T-helper 17 cell (primary cell): ENCODE data around the gene QRSL1. TPM values are rescaled to one million over a fixed set of nuclear protein-coding genes. Genes with fewer than 3 reads are reported as not detected.
"Not testable (repeated sequence)": the region's sequence is repeated elsewhere in the genome, so short reads cannot be mapped to it uniquely, and the experiment has no call there.

Experiments used
- ATAC-seq: fragments of 150-1000 bp; cut with Tn5 transposase; 2 replicates; pipeline ENCODE4 v1.10.0; 2021; ENCODE audit warnings: mild to moderate bottlenecking, moderate library complexity
- DNase-seq, 3 donors: peaks; one replicate each; pipeline versions ENCODE4 v3.0.0 to v3.0.0-alpha.2; 2020 to 2021
- H3K9me3 ChIP-seq: one replicate; pipeline ENCODE4 v1.7.0; 2013; ENCODE audit warnings: low read length, mild to moderate bottlenecking; ENCODE audit not compliant: control insufficient read depth, poor library complexity, severe bottlenecking
- H3K27ac Mint-ChIP-seq: one replicate; pipeline ENCODE4 v1.8.0; 2022; ENCODE audit warnings: mild to moderate bottlenecking, moderate library complexity, mixed read lengths
- H3K27me3 Mint-ChIP-seq: one replicate; pipeline ENCODE4 v1.8.0; 2022; ENCODE audit warnings: mixed read lengths
- H3K36me3 Mint-ChIP-seq: one replicate; pipeline ENCODE4 v1.8.0; 2022; ENCODE audit warnings: low read depth, mixed read lengths
- H3K4me1 Mint-ChIP-seq: one replicate; pipeline ENCODE4 v1.8.0; 2022; ENCODE audit warnings: mild to moderate bottlenecking, mixed read lengths
- H3K4me3 Mint-ChIP-seq: one replicate; pipeline ENCODE4 v1.8.0; 2022; ENCODE audit warnings: mild to moderate bottlenecking, moderate library complexity, mixed read lengths
- total RNA-seq, 4 donors: library from RNA in 2 of 4; stranded (reverse) in 2 of 4; gene quantifications; one replicate each; pipeline ENCODE4 v1.2.3 and lab custom pipeline; 2022 to 2026

Gene QRSL1
- total RNA-seq, 2 donors from 2014 or later: 11.9 to 12.5 TPM

- Mint-ChIP-seq H3K27ac (no peak overlapping the region), H3K4me3 (no peak overlapping the region), H3K36me3 (no peaks in the 10 kb centered on the region), H3K27me3 (no peaks in the 10 kb centered on the region), H3K4me1 (no peaks in the 10 kb centered on the region)
- ATAC-seq (no peak), DNase-seq (no peak)
- no peaks in the 10 kb centered on the region for H3K9me3 ChIP-seq
Measured at GRCh38 chr6:106670236-106670635, 40.9 kb downstream of the QRSL1 start.

DNA sequence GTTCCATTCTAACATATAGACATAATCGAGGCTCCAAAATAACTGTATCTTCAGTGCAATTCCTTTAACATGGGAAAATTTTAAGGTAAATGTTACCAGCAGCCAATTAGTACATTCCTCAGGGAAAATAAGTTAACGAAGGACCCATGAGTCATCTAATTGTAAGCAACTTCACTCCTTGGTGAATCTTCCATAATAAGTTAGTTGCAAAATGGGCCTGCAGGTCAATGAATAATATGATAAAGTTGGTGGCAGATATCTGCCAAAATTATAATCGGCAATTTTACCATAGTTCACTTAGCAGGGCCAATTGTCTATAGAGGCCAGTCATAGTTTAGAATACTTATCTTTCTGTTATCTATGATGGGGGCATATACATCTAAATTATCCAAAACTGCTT is 42.3 kb downstream of the QRSL1 start:
- no peak overlapping the region for H3K27ac Mint-ChIP-seq
- ATAC-seq (no peak), DNase-seq (no peak)
- no peaks in the 10 kb centered on the region for H3K36me3 Mint-ChIP-seq
- H3K4me1 Mint-ChIP-seq: no peaks in the 10 kb centered on the region
- no peaks in the 10 kb centered on the region for H3K27me3 Mint-ChIP-seq
- no peaks in the 10 kb centered on the region for H3K9me3 ChIP-seq
- H3K4me3 Mint-ChIP-seq: no peak overlapping the region

- Mint-ChIP-seq H3K36me3 (no peaks in the 10 kb centered on the region), H3K4me3 (no peak overlapping the region), H3K27me3 (no peaks in the 10 kb centered on the region), H3K27ac (no peak overlapping the region), H3K4me1 (no peaks in the 10 kb centered on the region)
- H3K9me3 ChIP-seq: no peaks in the 10 kb centered on the region
- DNase-seq: no peak
- ATAC-seq: no peak
Measured at GRCh38 chr6:106674541-106675229, 45.3 kb downstream of the QRSL1 start.

DNA sequence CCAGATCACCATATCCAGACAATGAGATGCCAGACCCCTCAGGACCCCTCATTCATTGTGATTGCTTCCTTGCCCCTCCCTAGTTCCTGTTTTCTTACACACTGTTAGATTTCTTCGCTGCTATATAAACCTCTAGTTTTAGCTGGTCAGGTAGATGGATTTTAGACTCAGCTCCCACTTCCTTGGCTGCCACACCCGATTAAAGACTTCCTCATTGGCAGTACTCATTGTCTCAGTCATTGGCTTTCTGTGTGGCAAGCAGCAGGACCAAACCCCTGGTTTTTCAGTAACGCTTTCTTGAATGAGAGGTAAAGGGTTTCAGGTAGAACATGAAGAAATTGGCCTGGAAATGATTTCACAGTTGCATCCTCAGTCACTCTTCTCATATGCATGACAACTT is 47.9 kb downstream of the QRSL1 start:
- H3K4me1 Mint-ChIP-seq: no peaks in the 10 kb centered on the region
- no peaks in the 10 kb centered on the region for H3K27me3 Mint-ChIP-seq
- H3K27ac Mint-ChIP-seq: no peak overlapping the region
- DNase-seq (no peak), ATAC-seq (no peak)
- no peaks in the 10 kb centered on the region for H3K9me3 ChIP-seq
- H3K36me3 Mint-ChIP-seq: no peaks in the 10 kb centered on the region
- no peak overlapping the region for H3K4me3 Mint-ChIP-seq

- ATAC-seq (no peak), DNase-seq (no peak)
- no peaks in the 10 kb centered on the region for H3K9me3 ChIP-seq
- no peaks in the 10 kb centered on the region for H3K4me1 Mint-ChIP-seq
- no peak overlapping the region for H3K4me3 Mint-ChIP-seq
- no peak overlapping the region for H3K27ac Mint-ChIP-seq
- peaks cover 21% of the 10 kb centered on the region for H3K27me3 Mint-ChIP-seq
- H3K36me3 Mint-ChIP-seq: no peaks in the 10 kb centered on the region
Measured at GRCh38 chr6:106684011-106684410, 54.6 kb downstream of the QRSL1 start.

GRCh38 chr6:106685833-106686232 is 56.5 kb downstream of the QRSL1 start:
- H3K27me3 Mint-ChIP-seq: peaks cover 21% of the 10 kb centered on the region
- H3K4me3 Mint-ChIP-seq: no peak overlapping the region

GRCh38 chr6:106688177-106688951 is 59.0 kb downstream of the QRSL1 start:
- Mint-ChIP-seq H3K27ac (no peak overlapping the region), H3K4me1 (no peaks in the 10 kb centered on the region), H3K36me3 (no peaks in the 10 kb centered on the region), H3K27me3 (peaks cover 21% of the 10 kb centered on the region), H3K4me3 (no peak overlapping the region)
- no peaks in the 10 kb centered on the region for H3K9me3 ChIP-seq
- DNase-seq: no peak
- ATAC-seq: no peak

More at GRCh38 chr6:106685833-106686232, 56.5 kb downstream of the QRSL1 start:
- DNase-seq (no peak), ATAC-seq (no peak)
- no peak overlapping the region for H3K27ac Mint-ChIP-seq
- no peaks in the 10 kb centered on the region for H3K4me1 Mint-ChIP-seq
- H3K36me3 Mint-ChIP-seq: no peaks in the 10 kb centered on the region
- no peaks in the 10 kb centered on the region for H3K9me3 ChIP-seq

DNA sequence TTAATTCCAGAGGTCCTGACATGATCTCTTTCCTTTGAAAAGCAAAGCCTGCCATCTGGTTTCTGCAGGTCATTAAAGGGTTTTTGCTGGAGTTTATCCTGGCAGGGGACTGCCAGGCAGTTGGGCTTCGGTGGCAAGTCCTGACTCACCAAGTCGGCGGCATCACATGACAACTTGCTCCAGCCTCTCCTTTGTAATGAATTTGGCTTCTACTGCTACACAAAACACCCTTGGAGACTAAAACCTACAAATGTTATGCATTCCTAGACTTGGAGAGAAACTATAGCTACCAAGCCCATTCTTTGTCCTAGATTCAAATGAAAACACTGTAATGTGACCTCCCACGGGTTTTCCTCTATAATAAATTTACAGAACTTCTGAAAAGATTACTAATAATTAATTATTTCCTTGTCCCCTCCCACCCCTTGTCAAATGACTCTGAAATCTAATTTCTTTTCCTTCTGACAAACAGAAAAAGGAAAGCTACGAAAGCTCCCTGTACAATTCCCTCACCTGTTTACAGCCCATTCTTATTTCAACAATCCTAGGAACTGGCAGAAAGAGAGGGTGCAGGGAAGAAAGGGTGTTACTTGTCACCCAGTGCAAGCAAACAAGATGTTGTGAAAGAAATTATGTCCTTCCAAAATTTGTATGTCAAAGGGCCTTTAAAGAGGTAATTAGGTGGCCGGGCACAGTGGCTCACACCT is 62.9 kb downstream of the QRSL1 start:
- DNase-seq: no peak
- ATAC-seq: no peak
- Mint-ChIP-seq H3K4me3 (no peak overlapping the region), H3K4me1 (no peaks in the 10 kb centered on the region), H3K27ac (no peak overlapping the region), H3K27me3 (peaks cover 43% of the 10 kb centered on the region), H3K36me3 (no peaks in the 10 kb centered on the region)
- no peaks in the 10 kb centered on the region for H3K9me3 ChIP-seq

- Mint-ChIP-seq H3K4me1 (no peaks in the 10 kb centered on the region), H3K36me3 (no peaks in the 10 kb centered on the region), H3K27ac (no peak overlapping the region), H3K4me3 (no peak overlapping the region), H3K27me3 (peaks cover 39% of the 10 kb centered on the region)
- ATAC-seq: no peak
- no peak for DNase-seq
- no peaks in the 10 kb centered on the region for H3K9me3 ChIP-seq
Measured at GRCh38 chr6:106692819-106693208, 63.4 kb downstream of the QRSL1 start.

GRCh38 chr6:106693418-106693817 is 64.0 kb downstream of the QRSL1 start:
- Mint-ChIP-seq H3K36me3 (no peaks in the 10 kb centered on the region), H3K27ac (no peak overlapping the region), H3K27me3 (peaks cover 37% of the 10 kb centered on the region), H3K4me1 (no peaks in the 10 kb centered on the region), H3K4me3 (no peak overlapping the region)
- H3K9me3 ChIP-seq: no peaks in the 10 kb centered on the region
- no peak for DNase-seq
- no peak for ATAC-seq

DNA sequence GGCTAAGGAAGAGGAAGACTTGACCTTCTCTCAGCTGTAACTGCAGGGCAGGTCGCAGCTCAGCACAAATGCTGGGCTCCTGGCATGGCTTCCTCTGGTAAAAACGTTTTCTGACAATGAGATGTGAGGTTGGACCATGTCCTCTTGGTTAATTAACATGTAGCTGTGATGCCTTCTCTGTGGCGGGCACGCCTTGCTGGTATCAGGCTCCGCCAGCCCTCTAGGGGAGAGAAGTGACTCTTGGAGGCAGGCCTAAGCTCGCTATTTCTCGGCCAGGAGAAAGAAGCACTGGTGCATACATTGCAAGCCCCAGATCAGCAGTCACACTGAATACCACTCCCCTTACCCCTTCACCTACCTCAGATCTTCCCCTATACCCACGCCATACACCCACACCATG is 65.0 kb downstream of the QRSL1 start:
- no peak for DNase-seq
- H3K4me3 Mint-ChIP-seq: no peak overlapping the region
- no peak overlapping the region for H3K27ac Mint-ChIP-seq
- no peaks in the 10 kb centered on the region for H3K36me3 Mint-ChIP-seq
- no peak for ATAC-seq
- no peaks in the 10 kb centered on the region for H3K9me3 ChIP-seq
- H3K4me1 Mint-ChIP-seq: no peaks in the 10 kb centered on the region
- peaks cover 38% of the 10 kb centered on the region for H3K27me3 Mint-ChIP-seq

- Mint-ChIP-seq H3K4me1 (peaks cover 3% of the 10 kb centered on the region), H3K27ac (no peak overlapping the region), H3K36me3 (no peaks in the 10 kb centered on the region), H3K27me3 (peaks cover 61% of the 10 kb centered on the region), H3K4me3 (no peak overlapping the region)
- ATAC-seq (no peak), DNase-seq (no peak)
- no peaks in the 10 kb centered on the region for H3K9me3 ChIP-seq
Measured at GRCh38 chr6:106700581-106700980, 71.2 kb downstream of the QRSL1 start.

DNA sequence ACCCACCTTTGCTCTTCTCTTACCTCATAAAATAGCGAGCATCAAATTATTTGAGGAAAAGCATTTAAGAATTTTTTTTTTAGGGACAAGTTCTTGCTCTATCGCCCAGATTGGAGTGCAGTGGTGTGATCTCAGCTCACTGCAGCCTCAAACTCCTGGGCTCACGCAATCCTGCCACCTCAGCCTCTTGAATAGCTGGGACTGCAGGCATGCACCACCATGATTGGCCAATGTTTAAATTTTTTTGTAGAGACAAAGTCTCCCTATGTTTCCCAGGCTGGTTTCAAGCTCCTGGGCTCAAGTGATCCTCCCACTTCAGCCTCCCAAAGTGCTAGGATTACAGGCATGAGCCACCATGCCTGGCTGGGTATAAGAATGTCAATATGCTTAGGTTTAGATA is 71.8 kb downstream of the QRSL1 start:
- not testable (repeated sequence) for DNase-seq, H3K9me3 ChIP-seq, ATAC-seq, H3K27ac Mint-ChIP-seq, H3K4me1 Mint-ChIP-seq, H3K4me3 Mint-ChIP-seq, H3K36me3 Mint-ChIP-seq
- peaks cover 55% of the 10 kb centered on the region for H3K27me3 Mint-ChIP-seq
